Bronchial epithelial cell (primary cell): ENCODE results near the gene RETREG3. TPM values are rescaled to one million over a fixed set of nuclear protein-coding genes. Genes with fewer than 3 reads are reported as not detected.
"Not testable (repeated sequence)": the region's sequence is repeated elsewhere in the genome, so short reads cannot be mapped to it uniquely, and the experiment has no call there.

ENCODE experiments used
- DNase-seq: peaks from one replicate; pipeline ENCODE4 v3.0.0-alpha.2; 2010; ENCODE audit warnings: low read depth
- FAIRE-seq: peaks from 2 replicates; lab custom pipeline; 2011; peaks lifted over from hg19 to GRCh38; lab: Jason Lieb, UNC
- H3K27me3 ChIP-seq: 2 replicates; pipeline ENCODE4 v1.5.1; 2011; ENCODE audit warnings: low read length; ENCODE audit not compliant: control insufficient read depth, insufficient read depth
- H3K36me3 ChIP-seq: 2 replicates; pipeline ENCODE4 v1.5.1; 2011; ENCODE audit warnings: low read length; ENCODE audit not compliant: control insufficient read depth, insufficient read depth
- H3K4me3 ChIP-seq: 2 replicates; pipeline ENCODE4 v1.5.1; 2011; ENCODE audit warnings: mild to moderate bottlenecking, low read depth, low read length, control low read depth
- CTCF ChIP-seq: IDR thresholded peaks from 2 replicates; pipeline ENCODE4 v1.5.1; 2011; ENCODE audit warnings: mild to moderate bottlenecking, moderate library complexity, low read length, control low read depth, inconsistent platforms; ENCODE audit not compliant: insufficient read depth, severe bottlenecking
- total RNA-seq: library from RNA; depleted of rRNA; stranded (reverse); fragments of >200 nt; gene quantifications from 2 replicates; pipeline ENCODE4 v1.2.1, GENCODE V29; 2014

RETREG3 gene
- total RNA-seq, 1 donor from 2014 or later, result 66.1 TPM

DNA sequence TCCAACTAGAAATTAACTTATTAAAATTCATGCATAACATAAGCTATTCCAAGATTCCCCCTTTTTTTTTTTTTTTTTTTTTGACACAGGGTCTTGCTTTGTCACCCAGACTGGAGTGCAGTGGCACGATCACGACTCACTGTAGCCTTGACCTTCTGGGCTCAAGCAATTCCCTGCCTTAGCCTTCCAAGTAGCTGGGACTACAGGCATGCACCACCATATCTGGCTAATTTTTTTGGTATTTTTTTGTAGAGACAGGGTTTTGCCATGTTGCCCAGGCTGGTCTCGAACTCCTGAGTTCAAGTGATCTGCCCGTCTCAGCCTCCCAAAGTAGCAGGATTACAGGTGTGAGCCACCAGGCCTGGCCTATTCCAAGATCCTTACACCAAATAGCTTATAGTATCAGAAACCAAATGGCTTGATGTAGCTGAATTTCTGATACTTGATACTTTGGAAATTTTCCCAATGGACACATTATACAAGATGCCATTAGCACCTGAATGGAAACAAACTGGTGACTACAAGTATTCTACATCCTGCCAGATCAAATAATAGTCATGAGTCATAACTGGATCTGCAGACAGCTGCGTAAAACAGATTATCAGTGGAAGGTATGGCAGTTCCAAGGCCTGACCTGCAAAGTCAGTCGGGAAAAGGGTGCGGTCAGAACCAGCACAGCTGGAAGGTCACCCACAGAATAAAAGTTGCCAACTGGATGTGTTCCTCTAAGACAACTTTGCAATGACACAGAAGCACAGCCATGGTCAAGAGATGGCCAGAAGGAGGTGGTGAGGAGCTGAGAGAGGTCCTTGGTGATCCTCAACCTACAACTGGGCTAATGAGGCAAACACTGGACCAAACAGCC lies 14.8 kb upstream of the RETREG3 start:
- Histone ChIP-seq H3K36me3 (no peaks in the 10 kb centered on the region), H3K4me3 (no peak overlapping the region), H3K27me3 (no peaks in the 10 kb centered on the region)
- DNase-seq (peak; percentile 95), FAIRE-seq (no peak)
- no peak for TF ChIP-seq CTCF

- H3K36me3 ChIP-seq, result no peaks in the 10 kb centered on the region
- H3K4me3 ChIP-seq, result no peak overlapping the region
- DNase-seq (no peak), FAIRE-seq (no peak)
- TF ChIP-seq CTCF, result no peak
- H3K27me3 ChIP-seq, result no peaks in the 10 kb centered on the region
These were observed 14.1 kb upstream of the RETREG3 start for GRCh38 chr17:42623271-42623670.

DNA sequence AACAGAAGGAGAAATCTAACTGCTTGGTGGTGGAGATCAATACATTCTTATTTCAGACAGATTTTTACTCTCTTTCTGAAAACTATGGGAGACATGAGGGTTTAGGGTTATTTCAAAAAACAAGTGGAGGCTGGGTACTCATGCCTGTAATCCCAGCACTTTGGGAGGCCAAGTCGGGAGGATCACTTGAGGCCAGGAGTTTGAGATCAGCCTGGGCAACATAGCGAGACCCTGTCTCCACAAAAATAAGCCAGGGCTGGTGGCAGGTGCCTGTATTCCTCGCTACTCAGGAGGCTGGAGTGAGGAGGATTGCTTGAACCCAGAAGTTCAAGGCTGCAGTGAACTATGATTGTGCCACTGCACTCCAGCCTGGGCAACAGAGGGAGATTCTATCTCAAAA lies 12.8 kb upstream of the RETREG3 start:
- DNase-seq, H3K36me3 ChIP-seq, H3K4me3 ChIP-seq, H3K27me3 ChIP-seq, FAIRE-seq: not testable (repeated sequence)

DNA sequence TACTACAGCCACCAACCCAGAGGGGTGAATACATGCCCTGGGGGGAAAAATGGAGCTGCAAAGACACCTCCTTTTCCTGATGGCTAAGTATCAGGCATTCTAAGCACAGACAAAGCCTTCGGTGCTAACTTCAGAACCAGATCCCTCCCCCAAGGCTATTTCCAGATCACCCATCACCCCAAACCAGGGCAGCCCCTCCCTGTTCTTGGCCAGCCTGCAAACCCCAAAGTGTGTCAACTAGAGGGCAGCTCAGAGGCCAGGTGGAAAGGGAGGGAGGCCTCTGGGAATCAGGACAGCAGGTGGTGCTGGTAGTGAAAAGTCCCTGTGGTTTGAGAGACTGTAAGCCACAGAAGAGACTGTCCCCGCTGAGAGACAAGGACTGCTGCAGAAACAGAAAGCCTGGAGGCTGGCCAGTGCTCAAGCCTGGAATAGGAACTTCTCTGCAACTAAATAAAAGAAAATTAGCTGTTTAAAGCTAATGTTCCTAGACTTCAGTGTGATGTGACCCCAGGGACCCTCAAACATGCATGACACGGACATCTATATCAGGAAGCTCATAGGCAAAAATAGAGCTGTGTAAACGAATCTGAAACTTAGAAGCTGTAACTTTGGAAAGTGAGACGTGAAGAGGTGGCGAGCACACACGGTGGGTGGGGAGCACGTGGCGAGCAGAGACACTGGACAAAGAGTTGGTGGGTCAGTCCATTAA lies 9.4 kb upstream of the RETREG3 start:
- Histone ChIP-seq H3K4me3 (no peak overlapping the region), H3K36me3 (peaks cover 14% of the 10 kb centered on the region), H3K27me3 (no peaks in the 10 kb centered on the region)
- peak; percentile 59 for TF ChIP-seq CTCF
- DNase-seq (peak; percentile 57), FAIRE-seq (no peak)

- TF ChIP-seq CTCF, result no peak
- DNase-seq (peak; percentile 4), FAIRE-seq (peak; percentile 36)
- Histone ChIP-seq H3K36me3 (peaks cover 16% of the 10 kb centered on the region), H3K4me3 (no peak overlapping the region), H3K27me3 (no peaks in the 10 kb centered on the region)
These were observed 8.8 kb upstream of the RETREG3 start for GRCh38 chr17:42617956-42618431.

DNA sequence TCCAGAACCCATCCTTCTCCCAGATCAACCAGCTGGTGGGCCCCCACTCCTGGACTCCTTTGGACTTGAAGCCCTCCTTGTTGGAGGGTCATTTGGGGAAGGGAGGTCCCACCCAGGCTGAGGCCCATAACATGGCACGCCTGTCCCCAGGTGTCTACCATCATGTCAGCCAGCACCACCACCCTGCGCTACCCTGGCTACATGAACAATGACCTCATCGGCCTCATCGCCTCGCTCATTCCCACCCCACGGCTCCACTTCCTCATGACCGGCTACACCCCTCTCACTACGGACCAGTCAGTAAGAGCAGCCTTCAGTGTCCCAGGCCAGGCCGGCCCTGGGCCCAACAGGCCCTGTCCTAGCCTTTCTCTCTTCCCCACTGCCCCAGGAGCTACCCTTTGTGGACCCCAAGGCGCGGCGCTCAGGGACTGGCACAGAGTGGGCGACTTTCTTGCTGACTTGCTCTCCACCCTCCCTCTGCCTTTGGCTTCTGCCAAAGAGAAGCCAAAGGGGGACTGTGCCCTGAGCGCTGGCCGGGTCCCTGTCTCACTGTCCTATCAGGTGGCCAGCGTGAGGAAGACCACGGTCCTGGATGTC lies 4.6 kb upstream of the RETREG3 start:
- Histone ChIP-seq H3K4me3 (no peak overlapping the region), H3K36me3 (peaks cover 24% of the 10 kb centered on the region), H3K27me3 (no peaks in the 10 kb centered on the region)
- TF ChIP-seq CTCF, result no peak
- DNase-seq, result no peak
- FAIRE-seq, result no peak
